Stimulated activated CD8-positive, alpha-beta memory T cell treated with anti-CD3 and anti-CD28 coated beads, Interleukin-4, amount 100 ng/mL, for 24 hours (primary cell): ENCODE measurements around the gene SRRM3.
"Not testable (repeated sequence)": the region's sequence is repeated elsewhere in the genome, so short reads cannot be mapped to it uniquely, and the experiment has no call there.

Experiments
- DNase-seq: peaks from one replicate; pipeline ENCODE4 v3.0.0-alpha.2; 2020; ENCODE audit warnings: low read depth

The SRRM3 gene

GRCh38 chr7:76315364-76315763 lies 113.7 kb downstream of the SRRM3 start:
- no peak for DNase-seq

- no peak for DNase-seq
Observed at GRCh38 chr7:76316984-76317781, 115.5 kb downstream of the SRRM3 start.

- DNase-seq: peak; percentile 94
Observed at GRCh38 chr7:76317782-76318487, 116.2 kb downstream of the SRRM3 start.

- DNase-seq: peak; percentile 50
Observed at GRCh38 chr7:76318488-76319353, 117.0 kb downstream of the SRRM3 start.

GRCh38 chr7:76325092-76325491 lies 123.4 kb downstream of the SRRM3 start:
- no peak for DNase-seq

GRCh38 chr7:76325811-76326210 lies 124.1 kb downstream of the SRRM3 start:
- no peak for DNase-seq

GRCh38 chr7:76326646-76327233 lies 125.0 kb downstream of the SRRM3 start:
- DNase-seq: no peak

GRCh38 chr7:76327610-76328009 lies 125.9 kb downstream of the SRRM3 start:
- DNase-seq: no peak

GRCh38 chr7:76328389-76328788 lies 126.7 kb downstream of the SRRM3 start:
- DNase-seq: no peak

- DNase-seq: no peak
Observed at GRCh38 chr7:76329479-76329878, 127.8 kb downstream of the SRRM3 start.

GRCh38 chr7:76330261-76330660 lies 128.6 kb downstream of the SRRM3 start:
- no peak for DNase-seq

- DNase-seq: no peak
Observed at GRCh38 chr7:76330673-76331072, 129.0 kb downstream of the SRRM3 start.

GRCh38 chr7:76332078-76332477 lies 130.4 kb downstream of the SRRM3 start:
- no peak for DNase-seq

GRCh38 chr7:76333511-76334101 lies 131.9 kb downstream of the SRRM3 start:
- DNase-seq: no peak

- no peak for DNase-seq
Observed at GRCh38 chr7:76334320-76334967, 132.7 kb downstream of the SRRM3 start.

GRCh38 chr7:76335417-76335816 lies 133.7 kb downstream of the SRRM3 start:
- DNase-seq: not testable (repeated sequence)

- no peak for DNase-seq
Observed at GRCh38 chr7:76336094-76336493, 134.4 kb downstream of the SRRM3 start.
